HG02571 (cell line): ENCODE results near the gene GPC5.
"Not testable (repeated sequence)": the region's sequence is repeated elsewhere in the genome, so short reads cannot be mapped to it uniquely, and the experiment has no call there.

ENCODE experiments used
- ATAC-seq: cut with Tn5 transposase; IDR thresholded peaks from one replicate; pipeline ENCODE4 v1.9.1; 2021; ENCODE audit warnings: mild to moderate bottlenecking, moderate library complexity; ENCODE audit not compliant: unreplicated experiment

GPC5 gene

GRCh38 chr13:92224825-92225224, 826.4 kb downstream of the GPC5 start:
- no peak for ATAC-seq

GRCh38 chr13:92225861-92226260, 827.4 kb downstream of the GPC5 start:
- no peak for ATAC-seq

GRCh38 chr13:92232871-92233270, 834.5 kb downstream of the GPC5 start:
- no peak for ATAC-seq

- no peak for ATAC-seq
Measured at GRCh38 chr13:92251671-92252210, 853.3 kb downstream of the GPC5 start.

- no peak for ATAC-seq
Measured at GRCh38 chr13:92255526-92255925, 857.1 kb downstream of the GPC5 start.

- no peak for ATAC-seq
Measured at GRCh38 chr13:92256211-92256610, 857.8 kb downstream of the GPC5 start.

- ATAC-seq = no peak
Measured at GRCh38 chr13:92259046-92259445, 860.6 kb downstream of the GPC5 start.

- no peak for ATAC-seq
Measured at GRCh38 chr13:92259523-92259922, 861.1 kb downstream of the GPC5 start.

- ATAC-seq = no peak
Measured at GRCh38 chr13:92260363-92260762, 861.9 kb downstream of the GPC5 start.

- no peak for ATAC-seq
Measured at GRCh38 chr13:92262100-92262788, 863.8 kb downstream of the GPC5 start.

GRCh38 chr13:92265408-92265807, 867.0 kb downstream of the GPC5 start:
- no peak for ATAC-seq

GRCh38 chr13:92270990-92271389, 872.6 kb downstream of the GPC5 start:
- no peak for ATAC-seq

GRCh38 chr13:92272177-92272576, 873.8 kb downstream of the GPC5 start:
- no peak for ATAC-seq

- ATAC-seq = not testable (repeated sequence)
Measured at GRCh38 chr13:92280986-92281385, 882.6 kb downstream of the GPC5 start.

- not testable (repeated sequence) for ATAC-seq
Measured at GRCh38 chr13:92290718-92291307, 892.4 kb downstream of the GPC5 start.

- ATAC-seq = not testable (repeated sequence)
Measured at GRCh38 chr13:92294533-92294932, 896.1 kb downstream of the GPC5 start.

GRCh38 chr13:92296154-92296671, 897.8 kb downstream of the GPC5 start:
- ATAC-seq = not testable (repeated sequence)

- ATAC-seq = no peak
Measured at GRCh38 chr13:92297971-92298942, 899.8 kb downstream of the GPC5 start.

GRCh38 chr13:92300651-92301050, 902.2 kb downstream of the GPC5 start:
- ATAC-seq = no peak

- no peak for ATAC-seq
Measured at GRCh38 chr13:92303428-92303827, 905.0 kb downstream of the GPC5 start.

- no peak for ATAC-seq
Measured at GRCh38 chr13:92307752-92308151, 909.3 kb downstream of the GPC5 start.
